Thoracic aorta (tissue), 2 donors: Measurements from ENCODE around the gene OR6J1. TPM values are rescaled to one million over a fixed set of nuclear protein-coding genes. Genes with fewer than 3 reads are reported as not detected.

Experiments
- ATAC-seq: fragments of 150-250 bp; one replicate; pipeline ENCODE4 v1.8.0; 2017; ENCODE audit warnings: low read depth; ENCODE audit not compliant: insufficient number of reproducible peaks, low FRiP score
- DNase-seq: peaks from one replicate; pipeline ENCODE4 v3.0.0-alpha.2; 2020; ENCODE audit warnings: low spot score
- H3K27ac ChIP-seq, 2 donors: fragments of 200-600 bp; sonication (generic); 1 replicate in 1 of 2; 2 replicates in 1 of 2; pipeline ENCODE4 v1.5.1; 2016; ENCODE audit warnings: mild to moderate bottlenecking in 2 of 2, moderate library complexity in 2 of 2
- H3K27me3 ChIP-seq: fragments of 200-600 bp; sonication (generic); replicated peaks from 2 replicates; pipeline ENCODE4 v1.6.0; 2016; ENCODE audit warnings: mild to moderate bottlenecking; ENCODE audit not compliant: insufficient read depth
- H3K36me3 ChIP-seq: fragments of 200-600 bp; sonication (generic); one replicate; pipeline ENCODE4 v1.5.1; 2016
- H3K4me1 ChIP-seq, 2 donors: fragments of 200-600 bp; sonication (generic); 1 replicate in 1 of 2; 2 replicates in 1 of 2; pipeline versions ENCODE4 v1.5.1 to v1.6.0; 2016; ENCODE audit warnings: low read depth in 2 of 2, mild to moderate bottlenecking in 1 of 2; ENCODE audit not compliant: control insufficient read depth in 1 of 2
- H3K4me3 ChIP-seq: fragments of 200-600 bp; sonication (generic); 2 replicates; pipeline ENCODE4 v1.5.1; 2016; ENCODE audit warnings: mild to moderate bottlenecking
- H3K9me3 ChIP-seq: fragments of 200-600 bp; sonication (generic); 2 replicates; pipeline ENCODE4 v1.5.1; 2016
- CTCF ChIP-seq: fragments of 200-600 bp; sonication (generic); IDR thresholded peaks from one replicate; pipeline ENCODE4 v1.5.1; 2019; ENCODE audit warnings: antibody characterized with exemption
- total RNA-seq, 2 donors: library from RNA; depleted of rRNA; stranded (reverse); fragments of >200 nt; gene quantifications; one replicate each; pipeline versions ENCODE4 v1.1.0 to v1.2.3, GENCODE V29; 2016

OR6J1 gene
- total RNA-seq, 2 donors from 2014 or later = not detected

GRCh38 chr14:22606380-22606779, 37.8 kb downstream of the OR6J1 start:
- TF ChIP-seq CTCF = no peak
- H3K4me1 ChIP-seq = no peaks in the 10 kb centered on the region
- no peaks in the 10 kb centered on the region for H3K9me3 ChIP-seq
- no peak for DNase-seq
- no peak overlapping the region for H3K4me3 ChIP-seq
- H3K27me3 ChIP-seq = no peaks in the 10 kb centered on the region
- no peak overlapping the region for H3K27ac ChIP-seq
- ATAC-seq = no peak
- H3K36me3 ChIP-seq = peaks cover 88% of the 10 kb centered on the region

GRCh38 chr14:22602862-22603261, 41.3 kb downstream of the OR6J1 start:
- H3K27me3 ChIP-seq = no peaks in the 10 kb centered on the region
- no peak overlapping the region for H3K4me3 ChIP-seq
- TF ChIP-seq CTCF = no peak
- H3K9me3 ChIP-seq = no peaks in the 10 kb centered on the region
- DNase-seq (no peak), ATAC-seq (no peak)
- peaks cover 63% of the 10 kb centered on the region for H3K36me3 ChIP-seq
- H3K27ac ChIP-seq = no peak overlapping the region
- peaks cover 9 to 20% of the 10 kb centered on the region in 2 donors for H3K4me1 ChIP-seq

- Histone ChIP-seq H3K4me3 (no peak overlapping the region), H3K27ac (no peak overlapping the region), H3K9me3 (no peaks in the 10 kb centered on the region), H3K27me3 (no peaks in the 10 kb centered on the region), H3K4me1 (peaks cover 13 to 26% of the 10 kb centered on the region in 2 donors), H3K36me3 (peaks cover 56% of the 10 kb centered on the region)
- no peak for TF ChIP-seq CTCF
- DNase-seq = no peak
- ATAC-seq = no peak
These were observed 42.2 kb downstream of the OR6J1 start for GRCh38 chr14:22601996-22602395.

GRCh38 chr14:22601456-22601855, 42.7 kb downstream of the OR6J1 start:
- Histone ChIP-seq H3K27me3 (no peaks in the 10 kb centered on the region), H3K4me1 (peaks cover 13 to 26% of the 10 kb centered on the region in 2 donors), H3K9me3 (no peaks in the 10 kb centered on the region), H3K4me3 (no peak overlapping the region), H3K36me3 (peaks cover 51% of the 10 kb centered on the region), H3K27ac (no peak overlapping the region)
- DNase-seq (no peak), ATAC-seq (no peak)
- no peak for TF ChIP-seq CTCF

GRCh38 chr14:22600027-22600426, 44.1 kb downstream of the OR6J1 start:
- H3K27ac ChIP-seq = no peak overlapping the region
- H3K36me3 ChIP-seq = peaks cover 37% of the 10 kb centered on the region
- peaks cover 13 to 26% of the 10 kb centered on the region in 2 donors for H3K4me1 ChIP-seq
- peak overlapping the region; percentile 88 for H3K4me3 ChIP-seq
- TF ChIP-seq CTCF = no peak
- no peak for ATAC-seq
- no peaks in the 10 kb centered on the region for H3K9me3 ChIP-seq
- DNase-seq = no peak
- no peaks in the 10 kb centered on the region for H3K27me3 ChIP-seq
